Stimulated activated memory B cell treated with anti-CD40 and anti-IgM and Interleukin-4, amounts not matched to agents 10 μg/mL and 1 μg/mL and 100 μg/mL, for 72 hours (primary cell): ENCODE results near the gene U2SURP.

Experiments
- ATAC-seq: fragments of 150-1000 bp; cut with Tn5 transposase; 2 replicates; pipeline ENCODE4 v1.10.0; 2021
- H3K27ac Mint-ChIP-seq: one replicate; pipeline ENCODE4 v1.8.0; 2022; ENCODE audit warnings: mild to moderate bottlenecking, mixed read lengths
- H3K27me3 Mint-ChIP-seq: one replicate; pipeline ENCODE4 v1.8.0; 2022; ENCODE audit warnings: mixed read lengths
- H3K36me3 Mint-ChIP-seq: one replicate; pipeline ENCODE4 v1.8.0; 2022; ENCODE audit warnings: mixed read lengths
- H3K4me1 Mint-ChIP-seq: one replicate; pipeline ENCODE4 v1.8.0; 2022; ENCODE audit warnings: mixed read lengths
- H3K4me3 Mint-ChIP-seq: one replicate; pipeline ENCODE4 v1.8.0; 2022; ENCODE audit warnings: mild to moderate bottlenecking, moderate library complexity, mixed read lengths
- H3K9me3 Mint-ChIP-seq: one replicate; pipeline ENCODE4 v1.8.0; 2022; ENCODE audit warnings: mixed read lengths

U2SURP gene

GRCh38 chr3:143090486-143090885, 89.1 kb downstream of the U2SURP start:
- Mint-ChIP-seq H3K9me3 (no peaks in the 10 kb centered on the region), H3K4me3 (no peak overlapping the region), H3K4me1 (peaks cover 6% of the 10 kb centered on the region), H3K36me3 (no peaks in the 10 kb centered on the region), H3K27me3 (no peaks in the 10 kb centered on the region), H3K27ac (peak overlapping the region; percentile 50)
- ATAC-seq = no peak

- Mint-ChIP-seq H3K4me1 (peaks cover 6% of the 10 kb centered on the region), H3K9me3 (no peaks in the 10 kb centered on the region)
Observed at GRCh38 chr3:143090976-143091837, 89.8 kb downstream of the U2SURP start.

GRCh38 chr3:143092191-143092590, 90.8 kb downstream of the U2SURP start:
- peaks cover 6% of the 10 kb centered on the region for H3K4me1 Mint-ChIP-seq
- no peak overlapping the region for H3K4me3 Mint-ChIP-seq
- H3K27ac Mint-ChIP-seq = no peak overlapping the region
- no peak for ATAC-seq
- H3K9me3 Mint-ChIP-seq = no peaks in the 10 kb centered on the region
- H3K27me3 Mint-ChIP-seq = no peaks in the 10 kb centered on the region
- no peaks in the 10 kb centered on the region for H3K36me3 Mint-ChIP-seq

More at GRCh38 chr3:143090976-143091837, 89.8 kb downstream of the U2SURP start:
- Mint-ChIP-seq H3K36me3 (no peaks in the 10 kb centered on the region), H3K4me3 (no peak overlapping the region), H3K27ac (peak overlapping the region; percentile 50), H3K27me3 (no peaks in the 10 kb centered on the region)
- no peak for ATAC-seq

- Mint-ChIP-seq H3K27me3 (peaks cover 1% of the 10 kb centered on the region), H3K27ac (no peak overlapping the region), H3K4me1 (no peaks in the 10 kb centered on the region), H3K36me3 (no peaks in the 10 kb centered on the region), H3K4me3 (no peak overlapping the region), H3K9me3 (no peaks in the 10 kb centered on the region)
- ATAC-seq = no peak
Observed at GRCh38 chr3:143095813-143096212, 94.4 kb downstream of the U2SURP start.

GRCh38 chr3:143098032-143098764, 96.8 kb downstream of the U2SURP start:
- Mint-ChIP-seq H3K27me3 (peaks cover 16% of the 10 kb centered on the region), H3K36me3 (no peaks in the 10 kb centered on the region), H3K9me3 (no peaks in the 10 kb centered on the region), H3K4me1 (no peaks in the 10 kb centered on the region), H3K27ac (no peak overlapping the region), H3K4me3 (no peak overlapping the region)
- no peak for ATAC-seq

GRCh38 chr3:143099210-143099609, 97.8 kb downstream of the U2SURP start:
- Mint-ChIP-seq H3K36me3 (peaks cover under 1% of the 10 kb centered on the region), H3K4me3 (no peak overlapping the region), H3K4me1 (peaks cover 7% of the 10 kb centered on the region), H3K9me3 (no peaks in the 10 kb centered on the region), H3K27ac (no peak overlapping the region), H3K27me3 (peaks cover 16% of the 10 kb centered on the region)
- no peak for ATAC-seq

GRCh38 chr3:143099690-143100089, 98.3 kb downstream of the U2SURP start:
- Mint-ChIP-seq H3K9me3 (peaks cover 2% of the 10 kb centered on the region), H3K36me3 (peaks cover 5% of the 10 kb centered on the region), H3K27me3 (peaks cover 16% of the 10 kb centered on the region)

GRCh38 chr3:143100451-143100850, 99.1 kb downstream of the U2SURP start:
- H3K4me1 Mint-ChIP-seq = peaks cover 7% of the 10 kb centered on the region
- ATAC-seq = no peak

More at GRCh38 chr3:143099690-143100089, 98.3 kb downstream of the U2SURP start:
- Mint-ChIP-seq H3K27ac (no peak overlapping the region), H3K4me3 (no peak overlapping the region), H3K4me1 (peaks cover 7% of the 10 kb centered on the region)
- no peak for ATAC-seq

GRCh38 chr3:143101792-143102381, 100.5 kb downstream of the U2SURP start:
- Mint-ChIP-seq H3K36me3 (peaks cover 20% of the 10 kb centered on the region), H3K27me3 (peaks cover 16% of the 10 kb centered on the region), H3K27ac (no peak overlapping the region), H3K4me1 (peaks cover 7% of the 10 kb centered on the region), H3K9me3 (peaks cover 8% of the 10 kb centered on the region), H3K4me3 (no peak overlapping the region)
- ATAC-seq = no peak

More at GRCh38 chr3:143100451-143100850, 99.1 kb downstream of the U2SURP start:
- H3K9me3 Mint-ChIP-seq = peaks cover 8% of the 10 kb centered on the region
- peaks cover 11% of the 10 kb centered on the region for H3K36me3 Mint-ChIP-seq
- H3K4me3 Mint-ChIP-seq = no peak overlapping the region
- H3K27me3 Mint-ChIP-seq = peaks cover 16% of the 10 kb centered on the region
- no peak overlapping the region for H3K27ac Mint-ChIP-seq

- peak; percentile 72 for ATAC-seq
- Mint-ChIP-seq H3K9me3 (peaks cover 8% of the 10 kb centered on the region), H3K36me3 (peaks cover 20% of the 10 kb centered on the region), H3K4me1 (peaks cover 7% of the 10 kb centered on the region), H3K4me3 (peak overlapping the region; percentile 0), H3K27me3 (peaks cover 16% of the 10 kb centered on the region), H3K27ac (no peak overlapping the region)
Observed at GRCh38 chr3:143103652-143104051, 102.3 kb downstream of the U2SURP start.

- Mint-ChIP-seq H3K4me1 (peaks cover 7% of the 10 kb centered on the region), H3K27ac (no peak overlapping the region)
Observed at GRCh38 chr3:143105170-143105569, 103.8 kb downstream of the U2SURP start.

GRCh38 chr3:143109861-143110260, 108.5 kb downstream of the U2SURP start:
- peaks cover 5% of the 10 kb centered on the region for H3K9me3 Mint-ChIP-seq

More at GRCh38 chr3:143105170-143105569, 103.8 kb downstream of the U2SURP start:
- H3K36me3 Mint-ChIP-seq = peaks cover 20% of the 10 kb centered on the region
- H3K9me3 Mint-ChIP-seq = peaks cover 8% of the 10 kb centered on the region
- H3K27me3 Mint-ChIP-seq = peaks cover 16% of the 10 kb centered on the region
- no peak overlapping the region for H3K4me3 Mint-ChIP-seq
- ATAC-seq = no peak

More at GRCh38 chr3:143109861-143110260, 108.5 kb downstream of the U2SURP start:
- H3K4me3 Mint-ChIP-seq = no peak overlapping the region
- H3K36me3 Mint-ChIP-seq = peaks cover 13% of the 10 kb centered on the region
- ATAC-seq = no peak
- no peaks in the 10 kb centered on the region for H3K27me3 Mint-ChIP-seq
- H3K27ac Mint-ChIP-seq = no peak overlapping the region
- H3K4me1 Mint-ChIP-seq = no peaks in the 10 kb centered on the region
